ENCODE measurements around the gene MED12L.

Gene MED12L

DNA sequence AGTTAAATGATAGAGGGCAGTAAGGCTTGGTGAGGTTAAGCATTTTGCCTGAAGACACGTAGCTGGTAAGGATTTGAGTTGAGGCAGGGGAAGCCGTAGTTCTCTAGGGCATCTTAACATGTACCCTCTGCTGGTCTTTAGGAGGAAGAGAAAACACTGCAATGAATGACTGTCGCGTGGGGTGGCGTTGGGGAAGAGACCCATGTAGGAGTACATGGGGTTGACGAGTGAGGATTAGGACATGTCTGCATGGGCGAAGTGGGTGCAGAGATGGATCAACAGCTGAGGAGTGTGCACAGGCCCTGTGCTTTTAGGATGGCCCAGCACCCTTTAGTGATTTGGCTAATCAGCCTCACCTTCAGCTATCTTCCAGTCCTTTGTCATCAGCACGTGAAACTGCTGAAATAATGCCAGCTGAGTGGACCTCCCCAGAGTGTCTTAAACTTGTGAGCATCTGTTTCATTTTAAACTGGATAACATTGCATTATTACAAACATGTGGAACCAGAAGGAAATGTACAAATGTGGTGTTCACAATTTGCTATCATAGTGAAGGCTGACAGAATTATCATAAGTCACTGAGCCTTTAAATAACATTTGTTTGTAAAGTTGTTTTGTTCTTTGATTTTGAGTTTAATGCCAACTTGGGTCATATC is 177.5 kb downstream of the MED12L start:
- DNase-seq (ENCODE audit: low read depth) = no peak

DNA sequence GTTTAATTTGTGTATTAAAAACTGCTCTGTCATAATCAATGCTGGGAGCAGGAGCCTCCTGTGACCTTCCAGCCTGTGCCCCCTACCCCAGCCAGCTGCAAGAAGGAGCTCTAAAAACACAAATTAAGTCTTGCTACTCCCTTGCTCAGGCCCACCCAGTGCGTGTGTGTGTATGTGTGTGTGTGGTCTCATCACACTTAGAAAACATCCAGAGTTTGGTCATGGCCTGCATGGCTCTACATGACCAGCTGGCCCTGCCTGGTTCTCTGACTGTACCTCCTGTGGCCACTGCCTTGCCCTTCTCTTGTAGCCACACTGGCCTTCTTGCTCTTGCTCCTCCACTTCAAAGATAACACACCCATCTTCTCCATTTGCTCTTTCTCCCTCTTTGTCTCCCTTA is 179.1 kb downstream of the MED12L start:
- DNase-seq (ENCODE audit: low read depth) = no peak

DNA sequence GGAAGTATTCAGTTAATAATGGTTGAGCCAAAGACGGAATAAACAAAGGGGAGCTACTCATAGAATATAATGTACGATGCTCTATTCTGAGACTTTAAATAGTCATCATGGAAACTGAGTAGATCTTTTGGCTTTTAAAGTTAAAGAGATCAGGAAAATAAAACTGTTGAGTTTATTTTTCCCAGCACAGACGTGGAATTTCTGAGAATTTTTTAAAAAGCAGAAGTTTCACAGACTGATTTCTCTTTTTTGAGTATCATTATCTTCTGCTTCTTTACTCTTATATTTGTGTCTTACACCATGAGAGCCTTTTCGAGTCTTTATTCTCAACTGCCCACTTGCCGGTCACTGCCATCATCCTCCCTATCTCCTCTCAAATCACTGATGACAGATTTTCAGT is 179.7 kb downstream of the MED12L start:
- DNase-seq (ENCODE audit: low read depth) = no peak

DNA sequence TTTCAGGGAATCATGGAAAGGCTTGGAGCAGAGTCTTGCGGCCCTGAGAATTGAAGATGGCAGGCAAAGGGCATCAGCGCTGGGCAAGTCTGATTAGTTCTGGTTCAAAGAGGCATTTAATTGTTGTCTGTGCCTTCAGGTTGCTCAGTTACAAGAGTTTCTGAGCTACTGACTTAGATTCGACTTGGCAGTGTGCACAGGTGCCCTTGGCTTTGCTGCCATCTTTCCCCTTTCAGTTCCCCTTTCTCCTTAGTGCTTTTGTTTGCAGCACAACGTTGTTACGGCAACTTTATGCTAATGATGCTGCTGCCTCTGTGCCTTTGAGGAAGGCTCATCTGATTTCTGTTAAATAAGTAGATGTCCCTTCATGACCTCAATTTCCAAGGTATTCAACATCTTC is 180.4 kb downstream of the MED12L start:
- no peak for DNase-seq (ENCODE audit: low read depth)

DNA sequence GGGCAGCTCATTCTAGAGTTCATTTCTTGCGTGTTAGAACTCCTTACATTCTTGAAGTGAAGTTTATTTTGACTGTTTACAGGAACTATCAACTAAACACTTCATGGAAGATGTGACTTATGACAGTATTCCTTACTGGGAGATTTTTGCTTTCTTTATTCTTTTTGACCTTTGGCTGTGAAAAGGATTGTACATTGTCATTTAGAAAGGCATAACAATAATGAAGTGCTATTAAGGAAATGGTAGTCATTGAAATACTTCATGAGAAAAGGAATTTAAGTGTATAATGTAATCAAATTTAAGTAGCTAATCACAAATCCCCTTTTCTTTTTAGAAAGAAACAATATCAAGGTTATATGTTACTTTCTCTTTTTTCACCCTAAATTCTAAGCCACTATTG is 181.6 kb downstream of the MED12L start:
- no peak for DNase-seq (ENCODE audit: low read depth)

DNA sequence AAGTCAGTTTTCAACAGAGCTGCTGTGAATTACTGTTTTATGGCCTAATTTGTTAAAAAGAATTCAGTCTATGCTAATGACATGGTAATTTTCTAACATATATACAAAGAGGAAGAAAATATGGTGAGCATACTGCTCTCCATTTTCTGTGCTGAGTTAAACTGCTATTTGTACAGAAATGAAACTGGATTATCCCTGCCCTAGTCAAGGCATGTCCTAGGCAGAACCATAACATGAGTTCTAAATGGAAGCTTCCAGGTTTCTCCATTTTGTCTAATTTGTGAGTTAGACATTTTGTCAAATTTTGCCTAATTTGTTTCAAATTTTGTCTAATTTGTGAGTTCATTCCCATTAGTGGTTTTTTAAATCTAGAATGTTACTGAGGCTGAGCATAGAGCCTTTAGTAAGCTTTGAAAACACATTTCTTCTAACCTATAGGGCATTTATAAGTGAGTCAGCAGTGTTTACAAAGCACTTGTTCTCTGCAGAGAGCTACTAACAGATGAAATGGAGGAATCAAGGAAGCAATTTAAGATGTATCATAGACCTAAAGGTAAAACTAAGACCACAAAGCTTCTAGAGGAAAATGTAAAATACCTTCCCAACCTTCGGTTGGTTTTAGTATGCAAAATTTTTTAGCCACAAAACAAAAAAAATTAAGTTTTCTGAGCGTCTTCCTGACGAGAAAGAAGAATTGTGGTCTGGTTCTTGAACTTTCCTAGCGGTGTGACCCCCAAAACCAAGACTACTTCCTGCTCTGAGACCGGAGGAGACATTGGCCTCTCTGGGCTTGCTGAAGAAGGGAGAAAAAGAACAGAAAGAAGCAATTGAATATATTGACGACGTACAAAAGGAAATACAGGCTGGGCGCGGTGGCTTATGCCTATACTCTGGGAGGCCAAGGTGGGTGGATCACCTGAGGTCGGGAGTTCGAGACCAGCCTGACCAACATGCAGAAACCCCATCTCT is 183.1 kb downstream of the MED12L start:
- DNase-seq (ENCODE audit: low read depth) = no peak

DNA sequence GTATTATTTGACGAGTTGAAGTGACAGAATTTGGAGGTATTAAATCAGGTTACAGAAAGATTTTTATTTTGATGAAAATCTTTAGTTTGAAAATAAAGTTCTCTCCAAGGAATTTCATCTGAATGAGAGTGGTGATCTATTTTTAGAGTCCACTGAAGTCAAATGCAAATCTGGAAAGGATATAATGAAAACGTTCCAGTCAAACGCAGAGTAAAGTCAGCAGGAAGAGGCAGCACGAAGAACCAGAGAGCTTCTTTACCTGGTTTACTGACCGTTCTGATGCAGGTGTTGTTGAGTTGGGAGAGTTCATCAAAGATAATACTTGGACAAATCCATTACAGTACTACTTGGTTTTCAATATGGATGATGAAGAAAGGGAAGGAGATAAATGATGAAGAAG is 184.2 kb downstream of the MED12L start:
- no peak for DNase-seq (ENCODE audit: low read depth)

DNA sequence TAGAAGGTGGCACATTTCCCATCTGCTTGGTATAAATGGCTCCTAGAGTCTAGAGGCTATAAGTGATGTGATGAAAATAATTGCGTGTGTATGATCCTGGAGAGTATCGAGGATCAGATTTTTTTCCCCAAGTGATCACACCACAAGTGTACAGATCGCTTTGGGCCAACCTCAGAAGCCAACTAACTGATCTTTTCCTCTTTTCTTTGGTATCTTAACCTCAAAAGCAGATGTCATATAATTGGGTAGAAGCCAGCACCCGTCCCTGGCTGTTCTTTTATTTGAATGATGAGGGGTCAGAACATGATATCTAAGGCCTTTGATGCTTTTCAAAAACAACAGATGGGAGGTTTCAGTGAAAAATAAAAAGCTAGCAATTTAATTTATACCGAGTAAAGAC is 189.6 kb downstream of the MED12L start:
- DNase-seq (ENCODE audit: low read depth) = no peak

DNA sequence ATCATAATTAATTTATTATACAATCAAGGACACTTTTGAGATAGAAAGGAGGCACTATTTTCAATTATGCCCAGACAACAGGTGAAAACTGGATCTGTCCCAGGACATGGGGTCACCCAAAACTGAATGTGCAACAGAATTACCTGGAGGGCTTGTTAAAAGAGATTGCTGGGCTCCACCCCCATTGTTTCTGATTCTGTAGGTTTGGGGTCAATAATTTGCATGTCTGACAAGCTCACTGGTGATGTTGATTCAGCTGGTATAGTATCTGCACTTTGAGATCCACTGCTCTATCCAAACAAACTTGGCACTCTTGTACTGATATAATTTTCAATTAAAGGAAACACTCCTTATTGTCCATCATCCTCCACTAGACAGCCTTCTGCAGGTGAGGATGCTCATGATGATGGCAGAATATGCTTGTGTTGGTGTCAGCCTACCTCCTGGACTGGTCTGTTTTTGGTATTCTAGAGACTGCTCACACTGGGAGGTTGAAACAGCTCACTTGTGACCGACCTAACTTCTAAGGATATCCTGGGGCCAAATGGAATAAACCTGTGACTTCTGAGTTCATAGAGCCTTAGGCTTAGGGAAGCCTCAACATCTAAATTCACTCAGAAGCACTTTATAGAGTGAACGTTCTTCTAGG is 190.7 kb downstream of the MED12L start:
- DNase-seq (ENCODE audit: low read depth) = no peak

DNA sequence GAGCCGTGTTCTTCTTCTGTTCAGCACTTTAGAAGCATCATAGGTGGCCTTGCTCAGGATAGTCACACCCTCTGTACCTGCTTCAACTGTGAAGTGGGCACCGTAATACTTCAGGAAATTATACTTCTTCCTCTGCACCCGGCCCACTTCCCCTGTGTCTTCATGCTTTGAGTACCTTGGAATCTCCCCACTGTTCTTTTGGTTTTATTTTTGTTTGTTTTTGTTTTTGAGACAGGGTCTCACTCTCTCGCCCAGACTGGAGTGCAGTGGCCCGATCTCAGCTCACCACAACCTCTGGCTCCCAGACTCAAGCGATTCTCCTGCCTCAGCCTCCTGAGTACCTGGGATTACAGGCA is 191.2 kb downstream of the MED12L start:
- DNase-seq (ENCODE audit: low read depth) = no peak

DNA sequence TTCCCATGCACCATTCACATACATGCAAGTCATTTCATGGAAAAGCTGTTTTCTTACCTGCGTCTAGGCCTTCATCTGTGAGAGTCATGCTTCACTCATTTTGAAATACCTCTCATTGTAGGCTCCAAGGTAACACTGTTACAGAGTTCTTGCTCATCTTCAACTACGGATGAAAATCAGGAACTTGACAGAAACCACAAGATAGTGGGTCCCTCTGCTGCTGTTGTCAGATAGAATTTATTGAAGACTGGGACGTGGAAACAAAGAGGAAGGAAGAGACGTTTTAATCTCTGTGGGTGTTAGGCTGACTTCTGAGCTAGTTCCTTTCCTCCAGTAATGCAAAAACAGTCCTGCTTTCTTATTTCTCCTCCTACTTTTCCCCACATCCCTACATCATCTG is 192.8 kb downstream of the MED12L start, which contains the start of gene P2RY14:
TSS of gene P2RY14 (minus strand) at position 313 of the 400 bp plus-strand sequence. CDS start 64,226 bp downstream, outside the sequence.
- DNase-seq (ENCODE audit: low read depth) = no peak

DNA sequence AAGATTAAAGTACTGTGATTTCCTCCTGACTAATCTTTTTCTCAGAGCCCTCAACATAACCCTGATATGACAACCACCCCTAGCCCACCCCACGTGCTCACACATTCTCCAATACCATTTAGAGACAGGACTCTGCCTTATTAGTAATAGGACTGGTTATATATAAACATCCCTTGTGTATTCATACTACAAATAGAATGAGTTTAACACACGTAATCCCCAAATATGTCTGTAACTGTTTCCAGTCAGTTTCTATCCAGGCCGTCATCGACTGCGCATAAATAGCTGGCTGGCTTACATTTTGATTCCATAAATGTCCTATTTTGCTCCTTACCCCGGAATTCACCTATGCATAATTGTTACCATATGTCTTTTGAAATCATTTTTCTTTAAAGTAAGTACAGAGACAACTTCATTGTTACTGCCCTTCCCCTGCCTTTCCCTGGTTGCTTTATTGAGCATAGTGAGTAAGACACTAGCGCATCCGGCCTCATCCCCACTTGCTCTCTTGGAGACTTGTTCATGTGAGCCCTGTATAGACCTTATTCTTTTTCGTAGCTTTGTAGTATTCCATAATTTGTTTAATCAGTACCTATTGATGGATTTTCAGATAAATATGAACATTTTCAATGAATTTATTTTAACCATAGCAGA is 196.3 kb downstream of the MED12L start:
- DNase-seq (ENCODE audit: low read depth) = no peak

DNA sequence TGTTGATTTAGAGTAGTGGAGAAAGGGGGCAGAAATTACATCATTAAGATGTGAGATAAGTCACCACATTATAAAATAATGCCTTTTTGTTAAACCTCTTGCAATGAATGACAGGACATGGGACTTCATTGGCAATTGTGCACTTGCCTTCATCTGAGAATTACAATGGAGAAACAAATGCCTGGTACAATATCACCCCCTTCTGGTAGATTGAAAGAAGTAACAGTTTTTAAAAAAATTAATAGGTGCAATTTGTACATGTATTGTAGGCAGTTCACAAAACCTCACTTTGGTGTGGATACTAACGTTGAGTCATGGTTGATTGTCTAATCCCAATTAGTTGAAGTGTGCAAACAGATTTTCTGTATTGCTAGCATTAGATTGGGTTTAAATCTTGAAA is 197.5 kb downstream of the MED12L start:
- DNase-seq (ENCODE audit: low read depth) = no peak

DNA sequence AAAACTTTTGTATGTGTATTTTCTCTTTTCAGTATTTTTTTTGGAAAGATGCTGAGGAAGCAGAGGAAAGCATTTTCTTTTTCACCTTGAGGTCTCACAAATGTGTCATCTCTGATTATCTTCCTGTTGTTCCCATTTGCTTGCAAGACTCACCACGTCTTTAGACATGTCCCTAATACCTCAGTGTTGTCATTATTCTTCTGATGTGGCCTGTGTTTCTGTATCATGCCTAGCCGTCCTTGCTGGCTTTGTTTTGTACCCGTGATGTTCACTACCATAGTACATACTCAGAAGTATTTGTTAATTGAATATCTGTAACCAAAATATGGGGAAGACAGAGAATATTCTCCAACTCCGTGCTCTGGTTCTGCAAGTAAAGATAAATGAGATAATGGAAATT is 197.9 kb downstream of the MED12L start:
- DNase-seq (ENCODE audit: low read depth) = no peak

DNA sequence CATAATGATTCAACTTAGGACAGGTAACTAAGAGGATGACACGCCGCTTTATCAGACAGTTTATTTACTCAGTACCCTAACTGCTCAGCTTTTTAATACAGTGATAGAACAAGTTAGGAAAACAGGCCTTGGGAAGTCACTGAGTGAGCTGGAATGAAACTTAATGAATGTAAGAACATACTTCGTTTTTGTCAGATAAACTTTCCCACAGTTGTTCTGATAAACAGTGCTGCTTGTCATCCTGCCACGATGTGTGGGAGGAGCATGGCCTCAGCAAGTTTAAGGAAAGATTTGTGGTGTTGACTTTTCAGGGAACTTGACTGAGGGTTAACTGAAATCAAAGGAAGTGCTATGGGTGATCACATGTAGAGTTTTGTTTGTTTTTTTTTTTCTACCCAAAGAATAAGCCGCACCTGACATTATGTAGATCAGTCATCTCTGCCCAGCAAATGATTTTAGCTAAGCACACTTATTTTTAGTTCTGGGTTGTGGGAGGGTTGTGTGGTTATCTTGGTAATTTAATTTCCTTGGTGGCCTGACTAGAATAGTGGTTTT is 198.5 kb downstream of the MED12L start:
- no peak for DNase-seq (ENCODE audit: low read depth)

DNA sequence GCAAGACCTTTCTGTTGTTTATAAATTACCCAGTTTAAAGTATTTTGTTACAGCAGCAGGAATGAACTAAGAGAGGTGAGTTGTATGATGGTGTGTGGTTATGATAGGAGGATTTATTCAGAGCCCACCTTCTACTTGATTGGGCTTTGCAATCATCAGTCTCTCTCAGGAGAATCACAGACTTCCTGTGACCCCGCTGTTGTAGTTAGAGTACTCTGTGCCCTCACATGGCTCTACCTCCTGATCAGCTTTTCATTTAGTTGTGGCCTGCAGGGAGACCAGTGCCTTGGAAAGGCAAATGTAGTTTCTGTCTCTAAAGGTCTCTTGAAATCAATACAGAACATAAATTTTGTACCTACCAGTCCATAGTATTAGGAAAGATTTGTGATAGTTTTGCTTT is 200.5 kb downstream of the MED12L start:
- no peak for DNase-seq (ENCODE audit: low read depth)

DNA sequence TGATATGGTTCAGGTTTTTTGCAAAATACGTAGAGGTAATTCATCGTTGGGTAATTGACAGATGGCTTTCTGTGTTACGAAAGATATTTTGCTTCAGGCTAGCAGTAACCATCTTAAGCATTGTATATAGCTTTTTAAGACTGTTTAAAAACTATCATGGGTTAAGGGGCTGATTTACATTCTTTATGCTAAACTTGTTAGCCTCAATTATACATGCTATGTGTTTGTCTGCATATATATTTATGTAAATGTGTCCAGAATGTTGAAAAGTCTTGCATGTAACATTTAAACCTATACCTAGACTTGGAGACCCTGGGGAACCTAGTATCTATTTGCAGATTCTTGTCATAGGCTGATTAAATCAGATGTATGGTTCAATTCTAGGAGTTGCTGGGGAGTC is 204.0 kb downstream of the MED12L start:
- no peak for DNase-seq (ENCODE audit: low read depth)

DNA sequence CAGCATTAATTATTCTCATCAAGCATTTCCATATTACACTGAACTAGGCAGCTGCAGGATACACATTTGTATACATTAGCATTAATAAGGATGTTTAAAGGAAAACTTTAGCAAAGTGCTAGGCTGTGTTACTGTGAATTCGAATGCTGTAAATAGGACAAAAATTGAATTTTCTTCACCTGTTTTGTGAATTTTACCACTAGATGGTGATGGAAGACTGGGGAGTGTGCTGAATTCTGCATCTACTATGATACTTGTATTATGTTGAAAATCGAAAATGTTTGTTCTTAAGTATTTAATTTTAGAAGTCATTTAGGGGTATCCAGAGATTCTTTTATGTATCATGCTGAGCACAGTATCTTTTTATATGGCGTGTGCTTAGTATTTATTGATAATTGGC is 205.2 kb downstream of the MED12L start:
- DNase-seq (ENCODE audit: low read depth) = no peak

DNA sequence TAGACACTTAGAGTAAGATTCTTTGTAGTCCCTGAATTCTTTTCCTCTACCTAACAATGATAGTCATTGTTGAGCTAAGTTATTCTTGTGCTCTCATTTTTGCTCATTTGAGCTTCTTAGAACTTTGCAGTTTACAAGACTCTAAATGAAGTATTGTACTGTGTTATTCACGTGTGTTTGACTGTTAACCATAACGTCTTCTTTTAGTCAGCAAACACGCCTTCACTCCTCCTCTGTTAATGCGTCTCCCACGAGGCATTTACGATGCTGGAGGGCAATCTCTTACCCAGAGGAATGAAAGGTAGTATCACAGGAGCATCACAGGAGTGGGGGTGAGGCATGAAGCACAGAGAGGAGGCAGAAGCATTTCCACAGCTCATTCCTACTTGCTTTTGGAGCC is 207.7 kb downstream of the MED12L start:
- no peak for DNase-seq (ENCODE audit: low read depth)

DNA sequence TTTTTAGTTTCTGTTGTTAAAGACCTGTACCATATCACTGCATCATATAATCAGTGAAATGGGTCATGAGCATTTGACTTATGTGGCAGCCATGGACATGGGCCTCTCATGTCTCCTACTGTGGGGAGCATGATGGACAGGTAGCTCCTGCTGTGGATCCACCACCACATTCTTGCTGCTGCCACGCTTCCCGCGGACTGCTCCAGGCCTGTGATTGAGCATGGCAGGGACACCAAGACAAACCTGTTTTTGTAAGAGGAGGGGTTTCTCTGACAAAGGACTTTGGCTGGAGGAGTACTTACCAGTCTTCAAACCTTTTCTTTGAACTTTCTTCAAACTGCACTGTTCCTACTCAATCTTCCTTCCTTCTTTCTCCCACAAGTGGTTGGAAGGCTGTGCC is 210.8 kb downstream of the MED12L start:
- no peak for DNase-seq (ENCODE audit: low read depth)

DNA sequence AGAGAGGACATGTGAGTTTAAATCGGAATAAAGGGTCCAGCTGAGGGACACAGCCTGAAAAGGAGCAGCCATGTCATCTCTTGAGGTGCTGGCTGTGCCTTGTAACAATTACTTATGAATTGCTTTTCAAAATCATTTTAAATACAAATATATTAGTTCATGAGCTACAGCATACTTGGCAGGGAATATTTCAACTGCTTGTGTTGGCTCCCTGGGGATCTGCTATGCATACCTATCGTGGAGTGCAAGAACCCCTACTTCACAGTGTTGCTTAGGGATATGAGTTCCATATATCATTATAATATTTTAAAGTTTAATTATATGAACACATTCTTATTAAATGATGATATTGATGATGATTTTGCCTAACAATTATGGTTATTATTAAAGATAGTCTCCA is 212.0 kb downstream of the MED12L start:
- no peak for DNase-seq (ENCODE audit: low read depth)

DNA sequence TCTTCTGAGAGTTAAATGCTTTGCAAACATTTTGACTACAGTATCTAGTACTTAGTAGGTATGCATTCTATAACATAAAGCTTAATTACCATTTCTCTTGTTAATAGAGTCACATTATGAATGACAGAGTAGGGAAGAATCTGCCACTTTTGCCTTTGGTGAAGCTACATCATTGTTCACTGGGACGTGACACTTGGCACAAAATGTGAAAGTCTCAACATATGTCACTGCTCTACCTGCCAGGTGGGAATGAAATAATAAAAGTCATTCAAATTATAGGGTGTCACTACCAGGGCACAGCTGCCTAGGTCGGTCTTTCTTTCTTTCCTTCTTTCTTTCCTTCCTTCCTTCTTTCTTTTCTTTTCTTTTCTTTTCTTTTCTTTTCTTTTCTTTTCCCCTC is 213.5 kb downstream of the MED12L start:
- DNase-seq (ENCODE audit: low read depth) = no peak

Data from T follicular helper cell (primary cell).